ENCODE data around the gene LIG3.
"Not testable (repeated sequence)": the region's sequence is repeated elsewhere in the genome, so short reads cannot be mapped to it uniquely, and the experiment has no call there.

The LIG3 gene

GRCh38 chr17:35000965-35001364 lies 20.7 kb downstream of the LIG3 start:
- DNase-seq: not testable (repeated sequence)

- no peak for DNase-seq
Observed at GRCh38 chr17:35001549-35001948, 21.2 kb downstream of the LIG3 start.

- DNase-seq: no peak
Observed at GRCh38 chr17:35002876-35003551, 22.7 kb downstream of the LIG3 start.

GRCh38 chr17:35003778-35004177 lies 23.5 kb downstream of the LIG3 start:
- DNase-seq: no peak

GRCh38 chr17:35006345-35006744 lies 26.0 kb downstream of the LIG3 start:
- DNase-seq: no peak

GRCh38 chr17:35006961-35007360 lies 26.6 kb downstream of the LIG3 start:
- DNase-seq: no peak

- no peak for DNase-seq
Observed at GRCh38 chr17:35010093-35010492, 29.8 kb downstream of the LIG3 start.

- DNase-seq: no peak
Observed at GRCh38 chr17:35011671-35012216, 31.4 kb downstream of the LIG3 start.

- DNase-seq: no peak
Observed at GRCh38 chr17:35016369-35016768, 36.1 kb downstream of the LIG3 start.

- DNase-seq: no peak
Observed at GRCh38 chr17:35017021-35017420, 36.7 kb downstream of the LIG3 start.

GRCh38 chr17:35018814-35019213 lies 38.5 kb downstream of the LIG3 start:
- DNase-seq: no peak

GRCh38 chr17:35019386-35020179 lies 39.3 kb downstream of the LIG3 start:
- no peak for DNase-seq

- DNase-seq: no peak
Observed at GRCh38 chr17:35021520-35022380, 41.4 kb downstream of the LIG3 start.

GRCh38 chr17:35022536-35023063 lies 42.3 kb downstream of the LIG3 start:
- no peak for DNase-seq

GRCh38 chr17:35023538-35023937 lies 43.2 kb downstream of the LIG3 start:
- no peak for DNase-seq

GRCh38 chr17:35025541-35025940 lies 45.2 kb downstream of the LIG3 start:
- no peak for DNase-seq

GRCh38 chr17:35028097-35028496 lies 47.8 kb downstream of the LIG3 start:
- DNase-seq: not testable (repeated sequence)

GRCh38 chr17:35028531-35029262 lies 48.4 kb downstream of the LIG3 start:
- no peak for DNase-seq

GRCh38 chr17:35030780-35031179 lies 50.5 kb downstream of the LIG3 start:
- DNase-seq: no peak

- no peak for DNase-seq
Observed at GRCh38 chr17:35038453-35038852, 58.1 kb downstream of the LIG3 start.

GRCh38 chr17:35041390-35041789 lies 61.1 kb downstream of the LIG3 start:
- no peak for DNase-seq

GRCh38 chr17:35044181-35044580 lies 63.9 kb downstream of the LIG3 start:
- no peak for DNase-seq
